K562 (cell line): ENCODE measurements around the gene ANO10. TPM values are rescaled to one million over a fixed set of nuclear protein-coding genes. Genes with fewer than 3 reads are reported as not detected.
A peak's percentile ranks its signal among the peaks of the same experiment; 100 is the strongest.

Experiments used
- BMI1 ChIP-seq: fragments of 150-350 bp; IDR thresholded peaks from 2 replicates; pipeline ENCODE4 v1.6.1; 2014; ENCODE audit warnings: low read length
- HEY1 ChIP-seq: fragments of 250-450 bp; sonication (Bioruptor Pico); IDR thresholded peaks from 2 replicates; pipeline ENCODE4 v1.5.0; 2020; ENCODE audit warnings: mild to moderate bottlenecking, moderate library complexity, borderline replicate concordance
- KDM5B ChIP-seq: fragments of 200-600 bp; sonication (generic); IDR thresholded peaks from 2 replicates; pipeline ENCODE4 v1.6.1; 2012; ENCODE audit warnings: low read depth, mild to moderate bottlenecking, moderate library complexity, low read length, control low read depth, inconsistent platforms; ENCODE audit not compliant: insufficient replicate concordance
- LCOR ChIP-seq: sonication (generic); formaldehyde crosslinking; IDR thresholded peaks from 2 replicates; pipeline ENCODE4 v1.8.0; 2022; ENCODE audit warnings: mild to moderate bottlenecking, missing genetic modification reagents
- MYBL2 ChIP-seq, 2 experiments: fragments of 450-650 bp in 1 of 2; sonication (generic) in 1 of 2; formaldehyde crosslinking in 1 of 2; IDR thresholded peaks; 2 replicates each; pipeline versions ENCODE4 v1.6.1 to v1.8.1; 2017 to 2022; ENCODE audit warnings: borderline replicate concordance in 1 of 2, inconsistent platforms in 1 of 2, low read depth in 1 of 2, mild to moderate bottlenecking in 1 of 2, missing genetic modification reagents in 1 of 2, moderate library complexity in 1 of 2
- NCOA2 ChIP-seq, 2 experiments: fragments of 450-650 bp; IDR thresholded peaks; 2 replicates each; pipeline ENCODE4 v1.6.1; 2018; ENCODE audit warnings: mild to moderate bottlenecking in 2 of 2, moderate library complexity in 1 of 2; ENCODE audit not compliant: partially characterized antibody in 2 of 2
- NR3C1 ChIP-seq: sonication (generic); formaldehyde crosslinking; IDR thresholded peaks from 2 replicates; pipeline ENCODE4 v1.8.1; 2022; ENCODE audit warnings: missing genetic modification reagents
- NR4A1 ChIP-seq, 2 experiments: fragments of 250-450 bp in 1 of 2; fragments of 450-650 bp in 1 of 2; sonication (Bioruptor Pico) in 1 of 2; IDR thresholded peaks; 2 replicates each; pipeline versions ENCODE4 v1.4.0 to v1.6.1; 2016 to 2020; ENCODE audit warnings: mild to moderate bottlenecking in 2 of 2, missing compliant biosample characterization in 1 of 2, missing genetic modification characterization in 1 of 2, moderate library complexity in 1 of 2
- POLR2H ChIP-seq: IDR thresholded peaks from 2 replicates; pipeline ENCODE4 v1.6.1; 2016; ENCODE audit warnings: missing genetic modification characterization, low read depth, mild to moderate bottlenecking, control low read depth, missing compliant biosample characterization, moderate library complexity
- SRSF1 ChIP-seq: fragments of 200-400 bp; formaldehyde crosslinking; IDR thresholded peaks from 2 replicates; pipeline ENCODE4 v1.6.1; 2017; ENCODE audit warnings: mild to moderate bottlenecking, low read depth, low read length, moderate library complexity
- TOE1 ChIP-seq, 2 experiments: fragments of 450-650 bp in 1 of 2; sonication (generic) in 1 of 2; formaldehyde crosslinking in 1 of 2; IDR thresholded peaks; 2 replicates each; pipeline versions ENCODE4 v1.7.1 to v1.8.0; 2016 to 2022; ENCODE audit warnings: borderline replicate concordance in 2 of 2, mild to moderate bottlenecking in 2 of 2, antibody characterized with exemption in 1 of 2, inconsistent platforms in 1 of 2, low read depth in 1 of 2, missing genetic modification reagents in 1 of 2, moderate library complexity in 1 of 2
- ZC3H11A ChIP-seq: IDR thresholded peaks from 2 replicates; pipeline ENCODE4 v1.6.1; 2012; ENCODE audit warnings: low read depth, low read length, improper control_type of control experiment
- ZNF253 ChIP-seq: fragments of 250-450 bp; sonication (Bioruptor Pico); conservative IDR thresholded peaks from 2 replicates; pipeline ENCODE4 v1.6.1; 2021; ENCODE audit warnings: mild to moderate bottlenecking
- polyA plus RNA-seq, 8 experiments: library from polyadenylated mRNA; depleted of rRNA in 4 of 8; stranded (reverse) in 5 of 8; unstranded in 3 of 8; fragments of >200 nt; fragmentation: Nextera tagmentation in 2 of 8; fragmentation: Illumina TruSeq in 1 of 8; extraction: Ambion mirVana in 2 of 8; extraction: Trizol in 1 of 8; gene quantifications; 2 replicates each; pipeline versions ENCODE4 v1.2.1 to v1.2.3, GENCODE V29; 2011 to 2014; ENCODE audit warnings: inconsistent platforms in 1 of 8, missing spikeins in 1 of 8
- total RNA-seq, 7 experiments: library from RNA; depleted of rRNA in 6 of 7; stranded (reverse); fragments of >200 nt in 6 of 7; fragmentation: Illumina TruSeq in 2 of 7; extraction: Trizol in 2 of 7; gene quantifications; 2 replicates each; pipeline versions ENCODE4 v1.2.1 to v1.2.3, GENCODE V29; 2011 to 2021; ENCODE audit warnings: low replicate concordance in 1 of 7
- TF ChIP-seq, protein P1 (sequence below): fragments of 250-450 bp; sonication (Bioruptor Pico); IDR thresholded peaks from 2 replicates; pipeline ENCODE4 v1.5.0; 2022; ENCODE audit warnings: mild to moderate bottlenecking
- TF ChIP-seq, protein P2 (sequence below): IDR thresholded peaks from 2 replicates; pipeline ENCODE4 v1.6.1; 2011; ENCODE audit warnings: borderline replicate concordance, low read depth, mild to moderate bottlenecking, moderate library complexity, low read length; ENCODE audit not compliant: insufficient read depth, poor library complexity, severe bottlenecking
- TF ChIP-seq, protein P3 (sequence below): fragments of 250-450 bp; sonication (Bioruptor Pico); IDR thresholded peaks from 2 replicates; pipeline ENCODE4 v1.6.1; 2021; ENCODE audit warnings: mild to moderate bottlenecking
- TF ChIP-seq, protein P4 (sequence below): fragments of 450-650 bp; IDR thresholded peaks from 2 replicates; pipeline ENCODE4 v1.6.1; 2016

Gene ANO10
- total and polyA plus RNA-seq, 9 of the 15 experiments (the other 6 are each of a cell fraction or from before 2014, with no cell fraction given), result 6.4 to 46.0 (median 32.3) TPM

DNA sequence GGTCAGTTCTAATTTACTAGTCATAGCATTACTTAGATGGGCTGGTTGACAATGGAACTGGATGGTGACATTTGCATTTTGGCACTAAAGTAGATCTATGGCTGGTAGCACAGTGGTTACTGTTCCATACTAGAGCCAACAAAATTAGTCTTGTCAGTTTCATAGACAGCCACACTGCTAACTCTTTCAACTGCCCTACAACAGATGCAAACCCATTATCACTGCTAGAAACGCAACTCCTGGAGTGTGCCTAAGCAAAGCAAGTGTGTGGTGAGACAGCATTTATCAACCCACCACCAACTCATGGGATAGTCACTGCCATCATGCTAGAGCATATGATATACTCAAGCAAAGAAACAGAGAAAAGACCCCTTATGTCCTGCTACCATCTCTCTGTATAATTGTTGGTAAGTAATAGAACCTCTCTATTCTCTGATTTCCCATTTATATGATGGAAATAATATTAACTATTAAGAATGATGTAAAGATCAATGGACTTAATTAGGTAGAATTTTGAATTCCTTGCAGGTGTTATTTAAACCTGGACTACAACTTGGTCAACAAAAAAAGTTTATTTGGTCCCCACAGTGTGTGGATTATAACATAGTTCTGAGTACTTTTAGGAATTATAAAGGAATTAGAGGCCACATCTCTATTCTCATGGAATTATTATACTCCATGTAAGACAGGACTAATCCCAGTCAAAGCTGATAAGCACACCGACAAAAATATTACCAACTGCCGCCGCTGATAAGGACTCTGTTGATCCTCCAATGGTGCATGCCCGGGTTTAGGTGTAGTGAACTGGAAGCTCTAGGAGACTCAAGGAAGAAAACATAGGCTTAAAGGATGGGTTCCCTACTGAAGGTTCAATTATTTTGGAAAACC lies 49.1 kb upstream of the ANO10 start (continued):
- TF ChIP-seq, protein P1, sequence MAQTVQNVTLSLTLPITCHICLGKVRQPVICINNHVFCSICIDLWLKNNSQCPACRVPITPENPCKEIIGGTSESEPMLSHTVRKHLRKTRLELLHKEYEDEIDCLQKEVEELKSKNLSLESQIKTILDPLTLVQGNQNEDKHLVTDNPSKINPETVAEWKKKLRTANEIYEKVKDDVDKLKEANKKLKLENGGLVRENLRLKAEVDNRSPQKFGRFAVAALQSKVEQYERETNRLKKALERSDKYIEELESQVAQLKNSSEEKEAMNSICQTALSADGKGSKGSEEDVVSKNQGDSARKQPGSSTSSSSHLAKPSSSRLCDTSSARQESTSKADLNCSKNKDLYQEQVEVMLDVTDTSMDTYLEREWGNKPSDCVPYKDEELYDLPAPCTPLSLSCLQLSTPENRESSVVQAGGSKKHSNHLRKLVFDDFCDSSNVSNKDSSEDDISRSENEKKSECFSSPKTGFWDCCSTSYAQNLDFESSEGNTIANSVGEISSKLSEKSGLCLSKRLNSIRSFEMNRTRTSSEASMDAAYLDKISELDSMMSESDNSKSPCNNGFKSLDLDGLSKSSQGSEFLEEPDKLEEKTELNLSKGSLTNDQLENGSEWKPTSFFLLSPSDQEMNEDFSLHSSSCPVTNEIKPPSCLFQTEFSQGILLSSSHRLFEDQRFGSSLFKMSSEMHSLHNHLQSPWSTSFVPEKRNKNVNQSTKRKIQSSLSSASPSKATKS (CRISPR knock-in tag), result no peak
- no peak for TF ChIP-seq ZNF253 (CRISPR knock-in tag)
- TF ChIP-seq SRSF1, result no peak
- TF ChIP-seq, protein P2, sequence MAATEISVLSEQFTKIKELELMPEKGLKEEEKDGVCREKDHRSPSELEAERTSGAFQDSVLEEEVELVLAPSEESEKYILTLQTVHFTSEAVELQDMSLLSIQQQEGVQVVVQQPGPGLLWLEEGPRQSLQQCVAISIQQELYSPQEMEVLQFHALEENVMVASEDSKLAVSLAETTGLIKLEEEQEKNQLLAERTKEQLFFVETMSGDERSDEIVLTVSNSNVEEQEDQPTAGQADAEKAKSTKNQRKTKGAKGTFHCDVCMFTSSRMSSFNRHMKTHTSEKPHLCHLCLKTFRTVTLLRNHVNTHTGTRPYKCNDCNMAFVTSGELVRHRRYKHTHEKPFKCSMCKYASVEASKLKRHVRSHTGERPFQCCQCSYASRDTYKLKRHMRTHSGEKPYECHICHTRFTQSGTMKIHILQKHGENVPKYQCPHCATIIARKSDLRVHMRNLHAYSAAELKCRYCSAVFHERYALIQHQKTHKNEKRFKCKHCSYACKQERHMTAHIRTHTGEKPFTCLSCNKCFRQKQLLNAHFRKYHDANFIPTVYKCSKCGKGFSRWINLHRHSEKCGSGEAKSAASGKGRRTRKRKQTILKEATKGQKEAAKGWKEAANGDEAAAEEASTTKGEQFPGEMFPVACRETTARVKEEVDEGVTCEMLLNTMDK, result no peak
- no peak for TF ChIP-seq ZC3H11A
- TF ChIP-seq BMI1, result no peak
- TF ChIP-seq POLR2H (tag), result no peak
- no peak for TF ChIP-seq NR3C1 (CRISPR knock-in tag)
- no peak for TF ChIP-seq KDM5B
- TF ChIP-seq HEY1 (CRISPR knock-in tag), result 0 out of 2 replicates have a peak, but pooled peaks have one; percentile 31
- TF ChIP-seq MYBL2 (IDR thresholded peaks at IDR 0.05; ENCODE audit: low read depth), result peak; percentile 26; the same call in 1 of the 2 replicates
- TF ChIP-seq MYBL2 (CRISPR knock-in tag; IDR thresholded peaks at IDR 0.05; ENCODE audit: borderline replicate concordance), result no peak
- TF ChIP-seq LCOR (CRISPR knock-in tag), result no peak
- TF ChIP-seq, protein P3, sequence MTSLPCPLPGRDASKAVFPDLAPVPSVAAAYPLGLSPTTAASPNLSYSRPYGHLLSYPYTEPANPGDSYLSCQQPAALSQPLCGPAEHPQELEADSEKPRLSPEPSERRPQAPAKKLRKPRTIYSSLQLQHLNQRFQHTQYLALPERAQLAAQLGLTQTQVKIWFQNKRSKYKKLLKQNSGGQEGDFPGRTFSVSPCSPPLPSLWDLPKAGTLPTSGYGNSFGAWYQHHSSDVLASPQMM (CRISPR knock-in tag), result no peak
- no peak for TF ChIP-seq TOE1 (IDR thresholded peaks at IDR 0.05; ENCODE audit: borderline replicate concordance)
- no peak for TF ChIP-seq TOE1 (CRISPR knock-in tag; IDR thresholded peaks at IDR 0.05; ENCODE audit: borderline replicate concordance, low read depth)
- TF ChIP-seq, protein P4, sequence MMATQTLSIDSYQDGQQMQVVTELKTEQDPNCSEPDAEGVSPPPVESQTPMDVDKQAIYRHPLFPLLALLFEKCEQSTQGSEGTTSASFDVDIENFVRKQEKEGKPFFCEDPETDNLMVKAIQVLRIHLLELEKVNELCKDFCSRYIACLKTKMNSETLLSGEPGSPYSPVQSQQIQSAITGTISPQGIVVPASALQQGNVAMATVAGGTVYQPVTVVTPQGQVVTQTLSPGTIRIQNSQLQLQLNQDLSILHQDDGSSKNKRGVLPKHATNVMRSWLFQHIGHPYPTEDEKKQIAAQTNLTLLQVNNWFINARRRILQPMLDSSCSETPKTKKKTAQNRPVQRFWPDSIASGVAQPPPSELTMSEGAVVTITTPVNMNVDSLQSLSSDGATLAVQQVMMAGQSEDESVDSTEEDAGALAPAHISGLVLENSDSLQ, result 0 out of 2 replicates have a peak, but pooled peaks have one; percentile 9
- no peak for TF ChIP-seq NR4A1 (CRISPR knock-in tag; IDR thresholded peaks at IDR 0.05)
- peak; percentile 54 for TF ChIP-seq NR4A1 (tag; IDR thresholded peaks at IDR 0.05)
- TF ChIP-seq NCOA2 (IDR thresholded peaks at IDR 0.05; ENCODE audit: partially characterized antibody in 2 of 2), result peak in 1 of 2 experiments; percentile 40
